PC-3 (cell line): ENCODE measurements around the gene APMAP.

Experiments
- CTCF ChIP-seq: fragments of 300-600 bp; sonication (generic); conservative IDR thresholded peaks from 2 replicates; pipeline ENCODE4 v1.5.1; 2017; ENCODE audit warnings: antibody characterized with exemption, low read depth, mild to moderate bottlenecking, low read length
- EZH2 ChIP-seq: fragments of 300-600 bp; sonication (generic); IDR thresholded peaks from one replicate; pipeline ENCODE4 v1.6.1; 2017; ENCODE audit warnings: antibody characterized with exemption, mild to moderate bottlenecking, low read length; ENCODE audit not compliant: unreplicated experiment
- EZH2phosphoT487 ChIP-seq: fragments of 300-600 bp; sonication (generic); IDR thresholded peaks from 2 replicates; pipeline ENCODE4 v1.6.1; 2018; ENCODE audit warnings: mild to moderate bottlenecking, antibody characterized with exemption, low read length, borderline replicate concordance

- TF ChIP-seq CTCF (no peak), EZH2 (no peak), EZH2phosphoT487 (no peak)
Measured at GRCh38 chr20:25038103-25038410, 45.5 kb upstream of the APMAP start.
